ENCODE results near the gene ADGRV1.

ADGRV1 gene

GRCh38 chr5:90529939-90530677 lies 28.5 kb upstream of the ADGRV1 start (continued):
- TF ChIP-seq ZNF518A (tag by site-specific recombination; conservative IDR thresholded peaks at IDR 0.05; ENCODE audit: low read depth) (0 out of 2 replicates have a peak, but pooled peaks have one; percentile 15), ZSCAN16 (tag by site-specific recombination; IDR thresholded peaks at IDR 0.05) (no peak), EGR2 (tag by site-specific recombination; IDR thresholded peaks at IDR 0.05; ENCODE audit: low read depth) (no peak), ZNF776 (tag by site-specific recombination; IDR thresholded peaks at IDR 0.05; ENCODE audit: borderline replicate concordance) (no peak), PRDM6 (tag by site-specific recombination; IDR thresholded peaks at IDR 0.05) (no peak), ZNF37A (tag by site-specific recombination; IDR thresholded peaks at IDR 0.05) (no peak), ZNF530 (tag by site-specific recombination; IDR thresholded peaks at IDR 0.05; ENCODE audit: low read depth) (no peak), ZNF768 (tag by site-specific recombination; IDR thresholded peaks at IDR 0.05) (no peak), ZFHX2 (tag by site-specific recombination; conservative IDR thresholded peaks at IDR 0.05) (no peak), ZBTB8A (tag by site-specific recombination; IDR thresholded peaks at IDR 0.05) (no peak), ZNF623 (tag by site-specific recombination; IDR thresholded peaks at IDR 0.05) (no peak), ZNF2 (tag by site-specific recombination; IDR thresholded peaks at IDR 0.05) (peak; percentile 60; the same call in 1 of the 2 replicates), ZBTB26 (tag by site-specific recombination; optimal IDR thresholded peaks at IDR 0.05) (no peak), KLF16 (tag by site-specific recombination; IDR thresholded peaks at IDR 0.05) (no peak), ZNF704 (tag by site-specific recombination; IDR thresholded peaks at IDR 0.05) (no peak), KLF7 (tag by site-specific recombination; IDR thresholded peaks at IDR 0.05; ENCODE audit: borderline replicate concordance) (no peak), YY1 (tag by site-specific recombination; IDR thresholded peaks at IDR 0.05) (no peak), ZNF514 (tag by site-specific recombination; IDR thresholded peaks at IDR 0.05) (no peak), ZNF501 (tag by site-specific recombination; IDR thresholded peaks at IDR 0.05) (peak; percentile 25; the same call in 1 of the 2 replicates), ZNF324 (tag by site-specific recombination; IDR thresholded peaks at IDR 0.05) (0 out of 2 replicates have a peak, but pooled peaks have one; percentile 20), HOXA7 (CRISPR knock-in tag; IDR thresholded peaks at IDR 0.05; ENCODE audit: borderline replicate concordance) (no peak), GFI1B (tag by site-specific recombination; IDR thresholded peaks at IDR 0.05) (peak; percentile 13; the same call in 1 of the 2 replicates), ZBTB17 (tag by site-specific recombination; IDR thresholded peaks at IDR 0.05) (no peak; the same call in 1 of the 2 replicates), KLF8 (tag by site-specific recombination; IDR thresholded peaks at IDR 0.05) (no peak), ELK4 (IDR thresholded peaks at IDR 0.05; ENCODE audit: borderline replicate concordance, low read depth, low read length) (no peak)
- TF ChIP-seq, protein P1, sequence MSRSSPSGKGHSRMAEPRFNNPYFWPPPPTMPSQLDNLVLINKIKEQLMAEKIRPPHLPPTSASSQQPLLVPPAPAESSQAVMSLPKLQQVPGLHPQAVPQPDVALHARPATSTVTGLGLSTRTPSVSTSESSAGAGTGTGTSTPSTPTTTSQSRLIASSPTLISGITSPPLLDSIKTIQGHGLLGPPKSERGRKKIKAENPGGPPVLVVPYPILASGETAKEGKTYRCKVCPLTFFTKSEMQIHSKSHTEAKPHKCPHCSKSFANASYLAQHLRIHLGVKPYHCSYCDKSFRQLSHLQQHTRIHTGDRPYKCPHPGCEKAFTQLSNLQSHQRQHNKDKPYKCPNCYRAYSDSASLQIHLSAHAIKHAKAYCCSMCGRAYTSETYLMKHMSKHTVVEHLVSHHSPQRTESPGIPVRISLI (tag by site-specific recombination; IDR thresholded peaks at IDR 0.05): 0 out of 2 replicates have a peak, but pooled peaks have one; percentile 34
- TF ChIP-seq, protein P2, sequence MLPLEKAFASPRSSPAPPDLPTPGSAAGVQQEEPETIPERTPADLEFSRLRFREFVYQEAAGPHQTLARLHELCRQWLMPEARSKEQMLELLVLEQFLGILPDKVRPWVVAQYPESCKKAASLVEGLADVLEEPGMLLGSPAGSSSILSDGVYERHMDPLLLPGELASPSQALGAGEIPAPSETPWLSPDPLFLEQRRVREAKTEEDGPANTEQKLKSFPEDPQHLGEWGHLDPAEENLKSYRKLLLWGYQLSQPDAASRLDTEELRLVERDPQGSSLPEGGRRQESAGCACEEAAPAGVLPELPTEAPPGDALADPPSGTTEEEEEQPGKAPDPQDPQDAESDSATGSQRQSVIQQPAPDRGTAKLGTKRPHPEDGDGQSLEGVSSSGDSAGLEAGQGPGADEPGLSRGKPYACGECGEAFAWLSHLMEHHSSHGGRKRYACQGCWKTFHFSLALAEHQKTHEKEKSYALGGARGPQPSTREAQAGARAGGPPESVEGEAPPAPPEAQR (tag by site-specific recombination; IDR thresholded peaks at IDR 0.05): no peak
